ENCODE measurements around the gene PSMA3.

The PSMA3 gene

DNA sequence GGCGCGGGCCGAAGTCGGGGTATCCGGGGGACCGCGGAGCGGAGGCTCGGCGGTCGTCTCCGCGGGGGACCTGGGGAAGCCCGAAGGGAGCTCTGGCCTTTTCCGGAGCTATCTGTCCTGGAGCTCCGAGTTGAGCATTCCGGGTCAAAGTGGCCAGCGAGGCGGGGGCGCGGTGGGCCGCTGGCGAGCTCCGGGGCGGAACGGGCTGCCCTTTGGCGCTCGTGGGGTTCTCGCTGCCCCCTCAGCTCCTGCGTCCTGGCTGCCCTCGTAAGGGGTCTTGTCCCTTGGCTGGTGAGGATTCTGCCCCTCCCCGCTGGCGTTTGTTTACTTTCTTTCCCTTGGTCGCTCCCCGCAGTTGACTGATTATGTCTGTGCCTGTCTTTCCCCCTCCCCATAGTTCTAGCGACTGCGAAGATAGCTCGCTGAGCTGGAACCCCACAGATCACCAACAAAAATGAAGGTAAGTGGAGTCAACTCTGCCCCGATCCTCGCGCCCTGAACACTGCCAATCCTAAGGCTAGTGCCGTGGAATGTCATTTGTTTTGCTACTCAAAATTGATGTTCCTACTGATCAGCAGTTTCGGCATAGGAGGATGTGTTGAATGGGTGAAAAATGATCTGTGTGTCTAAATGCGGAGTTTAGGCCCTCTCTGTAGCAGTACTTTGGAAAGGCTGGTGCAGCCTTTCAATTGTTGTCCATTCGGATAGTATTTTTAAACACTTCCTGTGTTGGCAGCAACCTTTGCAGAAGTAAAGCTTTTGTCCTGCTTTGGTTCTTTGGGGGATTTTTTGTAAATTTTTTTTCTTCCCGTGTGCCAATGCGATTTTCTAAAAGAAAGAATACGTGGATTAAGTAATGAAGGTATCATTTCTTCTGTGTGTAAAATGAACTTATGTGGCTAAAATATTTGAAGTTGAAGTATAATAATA, 55.0 kb downstream of the PSMA3 start:
- peak; percentile 43 for DNase-seq

DNA sequence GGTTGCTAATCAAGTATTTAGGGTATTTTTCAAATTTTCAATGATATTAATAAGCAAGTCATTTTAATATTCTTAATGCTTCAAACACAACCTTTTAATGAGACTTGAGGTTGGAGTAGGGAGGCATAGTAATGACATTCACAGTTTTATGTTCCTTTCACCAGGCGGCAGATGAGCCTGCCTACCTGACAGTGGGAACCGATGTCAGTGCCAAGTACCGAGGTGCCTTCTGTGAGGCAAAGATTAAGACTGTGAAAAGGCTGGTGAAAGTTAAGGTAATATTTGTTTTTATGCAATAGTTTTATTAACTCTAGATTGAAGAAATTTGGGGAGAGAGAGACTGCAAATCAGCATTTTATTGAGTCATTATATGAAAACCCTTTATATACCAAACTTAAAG, 56.8 kb downstream of the PSMA3 start:
- DNase-seq: no peak

DNA sequence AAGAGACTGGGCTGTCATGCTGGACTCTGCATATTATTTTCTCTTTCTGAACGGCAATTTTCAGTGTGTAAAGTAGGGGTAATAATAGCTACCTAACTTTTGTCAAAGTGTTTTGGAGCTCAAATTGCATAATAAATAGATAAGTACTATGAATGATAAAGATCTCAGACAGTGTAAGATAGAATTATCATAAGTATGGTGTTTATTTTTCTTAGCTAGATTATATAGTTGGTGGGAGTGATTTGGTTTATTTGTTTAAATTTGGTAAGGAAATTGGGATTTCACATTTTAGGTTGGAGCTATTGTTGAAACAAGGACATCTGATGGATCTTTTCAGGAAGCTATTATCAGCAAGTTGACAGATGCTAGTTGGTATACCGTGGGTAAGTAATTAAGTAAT, 61.1 kb downstream of the PSMA3 start:
- no peak for DNase-seq

DNA sequence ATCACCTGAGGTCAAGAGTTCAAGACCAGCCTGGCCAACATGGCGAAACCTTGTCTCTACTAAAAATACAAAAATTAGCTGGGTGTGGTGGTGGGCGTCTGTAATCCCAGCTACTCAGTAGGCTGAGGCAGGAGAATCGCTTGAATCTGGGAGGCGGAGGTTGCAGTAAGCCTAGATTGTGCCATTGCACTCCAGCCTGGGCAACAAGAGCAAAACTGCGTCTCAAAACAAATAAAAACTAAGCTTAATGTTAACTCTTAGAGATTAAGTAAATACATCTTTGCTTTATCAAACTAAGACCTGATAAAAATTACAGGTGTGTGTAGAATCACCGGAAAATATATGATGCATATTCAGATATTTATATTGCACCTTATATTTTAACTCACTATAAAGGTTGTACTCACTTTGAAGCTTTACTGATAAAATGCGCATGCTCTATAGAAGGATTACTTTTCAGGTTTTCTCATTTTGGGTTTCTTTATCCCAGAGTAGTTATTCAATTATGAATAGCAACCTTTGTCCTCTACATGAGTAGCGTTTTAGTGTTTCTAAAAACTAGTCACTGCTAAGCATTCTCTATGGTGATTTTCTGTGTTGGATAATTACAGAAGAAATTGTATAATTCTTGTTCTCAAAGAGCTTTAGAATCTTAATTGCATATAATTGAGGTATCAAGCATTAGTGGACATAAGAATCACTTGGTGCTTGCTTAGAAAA, 63.1 kb downstream of the PSMA3 start:
- no peak for DNase-seq

DNA sequence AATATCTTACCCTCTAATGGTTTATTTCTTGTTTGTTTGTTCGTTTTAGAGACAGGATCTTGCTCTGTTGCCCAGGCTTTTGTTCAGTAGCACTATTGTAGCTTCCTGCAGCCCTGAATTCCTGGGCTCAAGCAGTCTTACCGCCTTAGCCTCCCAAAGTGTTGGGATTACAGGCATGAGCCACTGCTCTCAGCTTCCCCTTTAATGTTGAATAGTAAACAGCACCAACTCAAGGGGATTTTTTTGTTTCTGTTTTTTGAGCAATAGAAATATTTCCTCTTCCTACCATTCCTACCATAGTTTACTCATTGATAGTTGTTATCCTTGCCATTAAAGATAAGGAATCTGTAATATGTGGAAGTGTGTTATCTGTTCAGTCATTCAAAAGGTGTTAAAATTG, 64.4 kb downstream of the PSMA3 start:
- DNase-seq: no peak

DNA sequence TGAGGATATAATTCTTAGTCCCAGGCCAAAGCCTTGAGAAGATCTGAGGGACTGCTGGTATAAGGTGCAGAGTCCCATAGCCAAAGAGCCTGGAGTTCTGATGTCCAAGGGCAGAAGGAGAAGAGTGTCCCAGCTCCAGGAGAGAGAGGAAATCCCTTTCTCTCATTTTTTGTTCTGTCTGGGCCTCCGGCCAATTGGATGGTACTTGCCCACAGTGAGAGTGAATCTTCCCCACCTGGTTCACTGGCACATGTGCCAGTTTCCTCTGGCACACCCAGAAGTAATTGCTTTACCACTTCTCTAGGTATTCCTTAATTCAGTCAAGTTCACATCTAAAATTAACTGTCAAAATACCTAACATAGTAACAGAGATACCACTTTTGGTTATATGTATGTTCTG, 69.1 kb downstream of the PSMA3 start:
- DNase-seq: no peak

DNA sequence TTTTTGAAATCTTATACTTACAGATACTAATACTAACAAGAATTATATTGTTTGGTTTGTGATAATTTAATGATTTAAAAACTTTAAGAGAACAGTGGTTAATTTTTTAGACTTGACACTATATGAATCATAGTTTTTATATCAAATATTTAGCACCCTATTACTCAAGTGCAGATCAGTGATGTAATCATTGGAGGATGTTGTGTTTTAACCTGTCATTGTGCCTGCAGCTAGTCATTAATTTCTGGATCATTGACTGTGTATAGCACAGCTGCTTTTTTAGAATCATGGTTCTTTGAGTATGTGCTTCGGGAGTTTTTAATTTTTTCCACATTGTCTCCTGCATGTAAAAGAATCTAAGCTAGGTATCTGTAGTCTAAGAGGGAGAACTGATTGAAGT, 71.0 kb downstream of the PSMA3 start:
- DNase-seq: no peak

All from OCI-M1 (cell line).